Measurements from ENCODE around the gene KCNJ6.

KCNJ6 gene

GRCh38 chr21:37871121-37871862 is 45.0 kb downstream of the KCNJ6 start:
- TF ChIP-seq CTCF (IDR thresholded peaks at IDR 0.05) = no peak

GRCh38 chr21:37870221-37870620 is 46.0 kb downstream of the KCNJ6 start:
- TF ChIP-seq CTCF (IDR thresholded peaks at IDR 0.05) = no peak

- TF ChIP-seq CTCF (IDR thresholded peaks at IDR 0.05) = no peak
These were observed 46.6 kb downstream of the KCNJ6 start for GRCh38 chr21:37869661-37870060.

GRCh38 chr21:37868446-37869295 is 47.6 kb downstream of the KCNJ6 start:
- no peak for TF ChIP-seq CTCF (IDR thresholded peaks at IDR 0.05)

DNA sequence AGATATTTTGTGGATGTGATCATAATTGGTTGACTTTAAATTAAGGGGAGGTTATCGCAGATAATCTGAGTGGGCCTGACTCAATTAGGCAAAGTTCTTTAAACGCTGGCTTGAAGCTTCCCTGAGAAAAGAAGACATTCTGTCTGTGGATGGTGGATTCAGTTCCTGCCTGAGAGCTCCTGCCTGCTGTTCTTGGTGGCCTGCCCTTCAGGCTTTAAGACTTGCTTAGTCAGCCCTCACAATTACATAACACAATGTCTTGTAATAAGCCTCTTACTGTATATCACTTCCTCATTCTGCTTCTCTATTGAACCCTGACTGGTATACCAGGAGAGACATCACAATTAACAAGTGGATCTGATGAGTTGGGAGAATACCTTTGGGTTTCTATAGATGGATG is 50.2 kb downstream of the KCNJ6 start:
- TF ChIP-seq CTCF (IDR thresholded peaks at IDR 0.05) = no peak

DNA sequence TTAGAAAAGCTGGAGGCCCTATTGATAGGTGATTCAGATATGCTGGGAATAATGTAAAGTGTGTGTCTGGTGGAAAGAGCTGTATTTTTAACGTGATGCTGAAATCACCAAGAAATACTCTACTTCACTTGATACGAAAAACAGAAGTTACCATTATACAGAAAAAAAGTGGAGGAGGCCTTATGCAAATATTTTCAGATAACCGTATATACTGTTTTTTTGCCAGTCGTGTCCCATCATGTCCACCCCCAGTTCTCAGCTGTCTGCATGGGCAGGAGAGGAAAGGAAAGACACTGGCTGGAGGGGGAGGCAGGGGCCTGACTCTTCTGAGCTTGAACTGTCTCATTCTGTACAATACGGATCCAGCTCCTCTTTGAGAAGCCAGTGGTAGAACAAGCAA is 51.1 kb downstream of the KCNJ6 start:
- TF ChIP-seq CTCF (IDR thresholded peaks at IDR 0.05) = no peak

- no peak for TF ChIP-seq CTCF (IDR thresholded peaks at IDR 0.05)
These were observed 52.4 kb downstream of the KCNJ6 start for GRCh38 chr21:37863842-37864241.

All from LNCAP (cell line).